DND-41 (cell line): ENCODE results near the gene ELF1.
"Not testable (repeated sequence)": the region's sequence is repeated elsewhere in the genome, so short reads cannot be mapped to it uniquely, and the experiment has no call there.

ENCODE experiments used
- EZH2 ChIP-seq: IDR thresholded peaks from 3 replicates; pipeline ENCODE4 v1.6.1; 2012; ENCODE audit warnings: borderline replicate concordance, low read depth, mild to moderate bottlenecking, moderate library complexity, low read length, inconsistent platforms; ENCODE audit not compliant: severe bottlenecking
- TF ChIP-seq, protein P1 (sequence below): IDR thresholded peaks from 2 replicates; pipeline ENCODE4 v1.5.1; 2012; ENCODE audit warnings: borderline replicate concordance, low read length, moderate library complexity, mild to moderate bottlenecking; ENCODE audit not compliant: poor library complexity, severe bottlenecking; ENCODE audit errors: extremely low read depth

GRCh38 chr13:40919901-40920300 is 99.2 kb downstream of the ELF1 start:
- TF ChIP-seq, protein P1, sequence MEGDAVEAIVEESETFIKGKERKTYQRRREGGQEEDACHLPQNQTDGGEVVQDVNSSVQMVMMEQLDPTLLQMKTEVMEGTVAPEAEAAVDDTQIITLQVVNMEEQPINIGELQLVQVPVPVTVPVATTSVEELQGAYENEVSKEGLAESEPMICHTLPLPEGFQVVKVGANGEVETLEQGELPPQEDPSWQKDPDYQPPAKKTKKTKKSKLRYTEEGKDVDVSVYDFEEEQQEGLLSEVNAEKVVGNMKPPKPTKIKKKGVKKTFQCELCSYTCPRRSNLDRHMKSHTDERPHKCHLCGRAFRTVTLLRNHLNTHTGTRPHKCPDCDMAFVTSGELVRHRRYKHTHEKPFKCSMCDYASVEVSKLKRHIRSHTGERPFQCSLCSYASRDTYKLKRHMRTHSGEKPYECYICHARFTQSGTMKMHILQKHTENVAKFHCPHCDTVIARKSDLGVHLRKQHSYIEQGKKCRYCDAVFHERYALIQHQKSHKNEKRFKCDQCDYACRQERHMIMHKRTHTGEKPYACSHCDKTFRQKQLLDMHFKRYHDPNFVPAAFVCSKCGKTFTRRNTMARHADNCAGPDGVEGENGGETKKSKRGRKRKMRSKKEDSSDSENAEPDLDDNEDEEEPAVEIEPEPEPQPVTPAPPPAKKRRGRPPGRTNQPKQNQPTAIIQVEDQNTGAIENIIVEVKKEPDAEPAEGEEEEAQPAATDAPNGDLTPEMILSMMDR: not testable (repeated sequence)
- TF ChIP-seq EZH2: not testable (repeated sequence)
